Epithelial cell of esophagus (primary cell): Measurements from ENCODE around the gene RSPO1.
"Not testable (repeated sequence)": the region's sequence is repeated elsewhere in the genome, so short reads cannot be mapped to it uniquely, and the experiment has no call there.

Source experiments
- DNase-seq: peaks from one replicate; pipeline ENCODE4 v3.0.0; 2010; ENCODE audit warnings: low read depth
- H3K4me3 ChIP-seq: 2 replicates; pipeline ENCODE4 v1.5.1; 2011; ENCODE audit warnings: mild to moderate bottlenecking, low read length, control low read depth
- TF ChIP-seq, protein P1 (sequence below): IDR thresholded peaks from 2 replicates; pipeline ENCODE4 v1.5.1; 2011; ENCODE audit warnings: low read depth, mild to moderate bottlenecking, low read length, control low read depth, inconsistent platforms; ENCODE audit not compliant: insufficient read depth; ENCODE audit errors: missing control alignments

The RSPO1 gene

GRCh38 chr1:37599940-37600339 lies 34.8 kb downstream of the RSPO1 start:
- no peak for DNase-seq
- H3K4me3 ChIP-seq = no peak overlapping the region
- TF ChIP-seq, protein P1, sequence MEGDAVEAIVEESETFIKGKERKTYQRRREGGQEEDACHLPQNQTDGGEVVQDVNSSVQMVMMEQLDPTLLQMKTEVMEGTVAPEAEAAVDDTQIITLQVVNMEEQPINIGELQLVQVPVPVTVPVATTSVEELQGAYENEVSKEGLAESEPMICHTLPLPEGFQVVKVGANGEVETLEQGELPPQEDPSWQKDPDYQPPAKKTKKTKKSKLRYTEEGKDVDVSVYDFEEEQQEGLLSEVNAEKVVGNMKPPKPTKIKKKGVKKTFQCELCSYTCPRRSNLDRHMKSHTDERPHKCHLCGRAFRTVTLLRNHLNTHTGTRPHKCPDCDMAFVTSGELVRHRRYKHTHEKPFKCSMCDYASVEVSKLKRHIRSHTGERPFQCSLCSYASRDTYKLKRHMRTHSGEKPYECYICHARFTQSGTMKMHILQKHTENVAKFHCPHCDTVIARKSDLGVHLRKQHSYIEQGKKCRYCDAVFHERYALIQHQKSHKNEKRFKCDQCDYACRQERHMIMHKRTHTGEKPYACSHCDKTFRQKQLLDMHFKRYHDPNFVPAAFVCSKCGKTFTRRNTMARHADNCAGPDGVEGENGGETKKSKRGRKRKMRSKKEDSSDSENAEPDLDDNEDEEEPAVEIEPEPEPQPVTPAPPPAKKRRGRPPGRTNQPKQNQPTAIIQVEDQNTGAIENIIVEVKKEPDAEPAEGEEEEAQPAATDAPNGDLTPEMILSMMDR = no peak

DNA sequence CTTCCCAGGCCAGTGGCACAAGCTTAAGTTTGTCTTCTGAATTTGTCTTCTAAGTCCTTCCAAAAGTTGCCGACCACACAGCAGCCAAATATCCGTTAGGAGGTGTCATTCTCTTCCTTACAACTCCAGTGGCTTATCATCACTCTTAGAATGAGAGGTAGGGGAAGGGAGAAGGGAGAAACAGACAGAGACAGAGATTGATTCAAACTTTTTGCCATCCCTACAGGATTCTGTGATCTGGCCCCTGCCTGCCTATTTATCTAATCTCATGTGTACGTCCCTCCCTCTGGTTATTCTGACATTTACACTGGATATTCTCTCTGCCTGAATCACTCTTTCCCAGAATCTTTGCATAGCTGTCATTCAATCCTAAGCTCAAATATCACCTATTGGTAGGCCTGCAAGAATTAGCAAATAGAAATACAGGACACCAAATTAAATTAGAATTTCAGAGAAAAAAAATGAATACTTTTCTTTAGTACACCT lies 38.5 kb downstream of the RSPO1 start:
- TF ChIP-seq, protein P1 = no peak
- H3K4me3 ChIP-seq = peak overlapping the region; percentile 85
- DNase-seq = no peak

GRCh38 chr1:37595440-37596181 lies 39.1 kb downstream of the RSPO1 start, which contains the start of gene GNL2:
GNL2 (minus strand) TSS chr1:37595937; CDS start chr1:37595822, 115 bp downstream.
- peak within 1 kb of the TSS; percentile 85 for H3K4me3 ChIP-seq
- TF ChIP-seq, protein P1 = no peak
- DNase-seq = peak; percentile 97

- no peak overlapping the region for H3K4me3 ChIP-seq
- DNase-seq = no peak
- TF ChIP-seq, protein P1 = no peak
These were observed 41.0 kb downstream of the RSPO1 start for GRCh38 chr1:37593726-37594125.

DNA sequence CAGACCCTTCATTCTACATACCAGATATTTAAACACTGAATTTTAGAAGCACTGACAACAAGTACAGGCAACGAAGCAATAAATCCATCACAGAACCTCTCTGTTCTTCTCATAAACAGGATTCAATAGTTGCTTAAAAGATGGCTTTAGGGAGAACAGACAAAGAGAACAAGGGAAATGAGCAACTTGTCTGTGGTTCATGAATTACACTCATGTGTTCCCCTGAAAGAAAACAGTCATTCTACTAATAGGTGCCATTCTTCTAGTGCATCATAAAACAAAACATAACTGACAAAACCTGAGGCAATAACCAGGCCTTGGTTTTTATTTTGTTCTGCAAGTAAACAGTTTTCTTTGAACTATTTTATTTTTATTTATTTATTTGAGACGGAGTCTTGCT lies 45.8 kb downstream of the RSPO1 start:
- DNase-seq = no peak
- H3K4me3 ChIP-seq = no peak overlapping the region
- TF ChIP-seq, protein P1 = no peak

GRCh38 chr1:37584544-37584943 lies 50.1 kb downstream of the RSPO1 start:
- not testable (repeated sequence) for H3K4me3 ChIP-seq, DNase-seq

DNA sequence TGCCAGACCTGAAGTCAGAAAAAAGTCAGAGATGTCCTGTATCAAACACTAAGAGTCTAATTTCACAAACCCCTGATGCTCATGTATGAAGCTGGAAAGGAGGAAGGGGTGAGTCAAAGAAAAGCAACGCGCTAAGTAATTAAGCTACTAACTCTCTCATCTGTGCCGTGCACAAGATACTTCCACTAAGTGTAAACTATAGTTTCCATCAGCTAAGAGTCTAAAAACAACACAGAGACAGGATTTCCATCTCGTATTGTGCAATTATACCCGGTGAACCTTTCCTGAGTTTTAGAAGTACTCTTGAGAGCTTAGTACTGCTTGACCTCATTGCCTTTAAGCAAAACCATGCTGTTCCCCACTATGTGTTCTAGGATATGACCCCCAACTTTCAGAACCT lies 59.0 kb downstream of the RSPO1 start:
- DNase-seq = no peak
- TF ChIP-seq, protein P1 = no peak
- no peak overlapping the region for H3K4me3 ChIP-seq
